ENCODE results near the gene SLC35F3. TPM values are rescaled to one million over a fixed set of nuclear protein-coding genes. Genes with fewer than 3 reads are reported as not detected.
A peak's percentile ranks its signal among the peaks of the same experiment; 100 is the strongest.

Gene SLC35F3
- total RNA-seq, 1 donor from 2014 or later: 0.57 TPM

GRCh38 chr1:233905416-233906051, 1.1 kb downstream of the SLC35F3 start:
- Mint-ChIP-seq H3K27me3 (ENCODE audit: low read depth, unreplicated experiment) (peaks cover 33% of the 10 kb centered on the region), H3K9me3 (ENCODE audit: unreplicated experiment) (peaks cover 2% of the 10 kb centered on the region), H3K4me1 (ENCODE audit: low read depth, unreplicated experiment) (peaks cover 16% of the 10 kb centered on the region), H3K4me3 (ENCODE audit: unreplicated experiment) (peak overlapping the region; percentile 75), H3K36me3 (ENCODE audit: low read depth, unreplicated experiment) (peaks cover 1% of the 10 kb centered on the region), H3K27ac (ENCODE audit: unreplicated experiment) (no peak overlapping the region)
- TF ChIP-seq, protein P1, sequence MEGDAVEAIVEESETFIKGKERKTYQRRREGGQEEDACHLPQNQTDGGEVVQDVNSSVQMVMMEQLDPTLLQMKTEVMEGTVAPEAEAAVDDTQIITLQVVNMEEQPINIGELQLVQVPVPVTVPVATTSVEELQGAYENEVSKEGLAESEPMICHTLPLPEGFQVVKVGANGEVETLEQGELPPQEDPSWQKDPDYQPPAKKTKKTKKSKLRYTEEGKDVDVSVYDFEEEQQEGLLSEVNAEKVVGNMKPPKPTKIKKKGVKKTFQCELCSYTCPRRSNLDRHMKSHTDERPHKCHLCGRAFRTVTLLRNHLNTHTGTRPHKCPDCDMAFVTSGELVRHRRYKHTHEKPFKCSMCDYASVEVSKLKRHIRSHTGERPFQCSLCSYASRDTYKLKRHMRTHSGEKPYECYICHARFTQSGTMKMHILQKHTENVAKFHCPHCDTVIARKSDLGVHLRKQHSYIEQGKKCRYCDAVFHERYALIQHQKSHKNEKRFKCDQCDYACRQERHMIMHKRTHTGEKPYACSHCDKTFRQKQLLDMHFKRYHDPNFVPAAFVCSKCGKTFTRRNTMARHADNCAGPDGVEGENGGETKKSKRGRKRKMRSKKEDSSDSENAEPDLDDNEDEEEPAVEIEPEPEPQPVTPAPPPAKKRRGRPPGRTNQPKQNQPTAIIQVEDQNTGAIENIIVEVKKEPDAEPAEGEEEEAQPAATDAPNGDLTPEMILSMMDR (IDR thresholded peaks at IDR 0.05; ENCODE audit: insufficient read depth, low read depth, low read length): no peak
- TF ChIP-seq EZH2 (IDR thresholded peaks at IDR 0.05; ENCODE audit: insufficient read depth, low read length): no peak
- Histone ChIP-seq H2AFZ (ENCODE audit: low read depth, low read length) (peak overlapping the region; percentile 74), H3K36me3 (ENCODE audit: insufficient read depth, low read length) (no peaks in the 10 kb centered on the region), H3K4me3 (ENCODE audit: insufficient read depth, low read depth, low read length) (peak overlapping the region; percentile 60), H3K4me2 (ENCODE audit: low read length) (peak overlapping the region; percentile 89), H3K79me2 (ENCODE audit: insufficient read depth, low read length) (peaks cover 23% of the 10 kb centered on the region), H3K27ac (ENCODE audit: low read depth, low read length) (peak overlapping the region; percentile 37), H4K20me1 (ENCODE audit: insufficient read depth, low read length) (no peaks in the 10 kb centered on the region), H3K9me3 (ENCODE audit: insufficient read depth, low read depth, low read length) (no peaks in the 10 kb centered on the region), H3K4me1 (ENCODE audit: insufficient read depth, low read length) (peaks cover 7% of the 10 kb centered on the region), H3K9ac (ENCODE audit: low read length) (peak overlapping the region; percentile 77), H3K27me3 (ENCODE audit: insufficient read depth, low read length) (peaks cover 2% of the 10 kb centered on the region)
- FAIRE-seq (no peak), DNase-seq (ENCODE audit: low read depth) (no peak)

DNA sequence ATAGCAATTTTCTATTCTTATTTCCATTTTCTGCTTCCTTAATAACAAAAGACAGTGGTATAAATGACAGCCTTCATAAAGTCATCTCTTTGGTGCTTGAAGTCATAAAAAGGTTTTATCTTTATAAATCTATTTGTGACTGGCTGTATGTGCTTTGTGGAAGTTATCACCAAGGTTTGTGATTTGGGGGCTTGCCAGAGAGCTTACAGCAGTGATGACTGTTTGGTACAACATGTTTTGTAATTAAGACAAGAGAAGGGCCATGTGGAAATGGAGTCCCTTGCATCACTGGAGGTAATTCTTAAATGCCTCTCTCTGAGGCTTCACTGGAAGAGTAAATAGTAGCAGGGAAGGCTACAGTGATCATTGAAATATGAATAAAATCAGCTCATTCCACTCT, 2.7 kb downstream of the SLC35F3 start:
- peaks cover 32% of the 10 kb centered on the region for H3K79me2 ChIP-seq (ENCODE audit: insufficient read depth, low read length)
- H3K4me1 Mint-ChIP-seq (ENCODE audit: low read depth, unreplicated experiment): peaks cover 16% of the 10 kb centered on the region
- H3K27me3 Mint-ChIP-seq (ENCODE audit: low read depth, unreplicated experiment): peaks cover 23% of the 10 kb centered on the region
- no peak for FAIRE-seq
- H4K20me1 ChIP-seq (ENCODE audit: insufficient read depth, low read length): no peaks in the 10 kb centered on the region
- H3K27ac Mint-ChIP-seq (ENCODE audit: unreplicated experiment): no peak overlapping the region
- peaks cover 2% of the 10 kb centered on the region for H3K9me3 Mint-ChIP-seq (ENCODE audit: unreplicated experiment)
- H3K27ac ChIP-seq (ENCODE audit: low read depth, low read length): no peak overlapping the region
- no peak overlapping the region for H2AFZ ChIP-seq (ENCODE audit: low read depth, low read length)
- DNase-seq (ENCODE audit: low read depth): peak; percentile 17
- H3K9me3 ChIP-seq (ENCODE audit: insufficient read depth, low read depth, low read length): no peaks in the 10 kb centered on the region
- TF ChIP-seq, protein P1 (IDR thresholded peaks at IDR 0.05; ENCODE audit: insufficient read depth, low read depth, low read length): no peak
- no peak for TF ChIP-seq EZH2 (IDR thresholded peaks at IDR 0.05; ENCODE audit: insufficient read depth, low read length)
- no peak overlapping the region for H3K4me3 ChIP-seq (ENCODE audit: insufficient read depth, low read depth, low read length)
- H3K4me3 Mint-ChIP-seq (ENCODE audit: unreplicated experiment): no peak overlapping the region
- H3K9ac ChIP-seq (ENCODE audit: low read length): no peak overlapping the region
- no peaks in the 10 kb centered on the region for H3K36me3 ChIP-seq (ENCODE audit: insufficient read depth, low read length)
- peaks cover 1% of the 10 kb centered on the region for H3K36me3 Mint-ChIP-seq (ENCODE audit: low read depth, unreplicated experiment)
- peaks cover 7% of the 10 kb centered on the region for H3K4me1 ChIP-seq (ENCODE audit: insufficient read depth, low read length)
- no peaks in the 10 kb centered on the region for H3K27me3 ChIP-seq (ENCODE audit: insufficient read depth, low read length)
- peak overlapping the region; percentile 89 for H3K4me2 ChIP-seq (ENCODE audit: low read length)

- Histone ChIP-seq H3K27me3 (ENCODE audit: insufficient read depth, low read length) (no peaks in the 10 kb centered on the region), H3K79me2 (ENCODE audit: insufficient read depth, low read length) (peaks cover 32% of the 10 kb centered on the region), H3K4me1 (ENCODE audit: insufficient read depth, low read length) (peaks cover 14% of the 10 kb centered on the region), H3K9ac (ENCODE audit: low read length) (no peak overlapping the region), H3K9me3 (ENCODE audit: insufficient read depth, low read depth, low read length) (no peaks in the 10 kb centered on the region), H3K4me3 (ENCODE audit: insufficient read depth, low read depth, low read length) (no peak overlapping the region), H3K27ac (ENCODE audit: low read depth, low read length) (no peak overlapping the region), H3K4me2 (ENCODE audit: low read length) (no peak overlapping the region), H4K20me1 (ENCODE audit: insufficient read depth, low read length) (no peaks in the 10 kb centered on the region), H3K36me3 (ENCODE audit: insufficient read depth, low read length) (no peaks in the 10 kb centered on the region), H2AFZ (ENCODE audit: low read depth, low read length) (no peak overlapping the region)
- no peak overlapping the region for H3K4me3 Mint-ChIP-seq (ENCODE audit: unreplicated experiment)
- peaks cover 2% of the 10 kb centered on the region for H3K9me3 Mint-ChIP-seq (ENCODE audit: unreplicated experiment)
- TF ChIP-seq, protein P1 (IDR thresholded peaks at IDR 0.05; ENCODE audit: insufficient read depth, low read depth, low read length): no peak
- no peak for TF ChIP-seq EZH2 (IDR thresholded peaks at IDR 0.05; ENCODE audit: insufficient read depth, low read length)
- H3K27ac Mint-ChIP-seq (ENCODE audit: unreplicated experiment): no peak overlapping the region
- peaks cover 17% of the 10 kb centered on the region for H3K27me3 Mint-ChIP-seq (ENCODE audit: low read depth, unreplicated experiment)
- peaks cover 22% of the 10 kb centered on the region for H3K4me1 Mint-ChIP-seq (ENCODE audit: low read depth, unreplicated experiment)
- FAIRE-seq: no peak
- peaks cover 1% of the 10 kb centered on the region for H3K36me3 Mint-ChIP-seq (ENCODE audit: low read depth, unreplicated experiment)
- DNase-seq (ENCODE audit: low read depth): no peak
Observed at GRCh38 chr1:233908092-233908491, 3.6 kb downstream of the SLC35F3 start.

All from astrocyte (in vitro differentiated cells and primary cell).